GM19468 (cell line): ENCODE measurements around the gene OR2V1.
"Not testable (repeated sequence)": the region's sequence is repeated elsewhere in the genome, so short reads cannot be mapped to it uniquely, and the experiment has no call there.

Experiments
- ATAC-seq: cut with Tn5 transposase; IDR thresholded peaks from one replicate; pipeline ENCODE4 v1.9.1; 2021; ENCODE audit warnings: mild to moderate bottlenecking, moderate library complexity, moderate number of reproducible peaks; ENCODE audit not compliant: unreplicated experiment; ENCODE audit errors: extremely low read depth

OR2V1 gene

GRCh38 chr5:181160755-181161533 lies 30.0 kb upstream of the OR2V1 start:
- not testable (repeated sequence) for ATAC-seq

GRCh38 chr5:181160152-181160754 lies 29.3 kb upstream of the OR2V1 start:
- ATAC-seq = no peak

GRCh38 chr5:181159286-181160151 lies 28.6 kb upstream of the OR2V1 start:
- peak; percentile 61 for ATAC-seq

- no peak for ATAC-seq
Observed at GRCh38 chr5:181158869-181159268, 27.9 kb upstream of the OR2V1 start.

- ATAC-seq = no peak
Observed at GRCh38 chr5:181156758-181157157, 25.8 kb upstream of the OR2V1 start.

- no peak for ATAC-seq
Observed at GRCh38 chr5:181153814-181154213, 22.8 kb upstream of the OR2V1 start.

- no peak for ATAC-seq
Observed at GRCh38 chr5:181152406-181152805, 21.4 kb upstream of the OR2V1 start.

GRCh38 chr5:181151146-181151545 lies 20.2 kb upstream of the OR2V1 start:
- ATAC-seq = no peak

- ATAC-seq = no peak
Observed at GRCh38 chr5:181149806-181150733, 19.1 kb upstream of the OR2V1 start.

- ATAC-seq = no peak
Observed at GRCh38 chr5:181149355-181149754, 18.4 kb upstream of the OR2V1 start.

GRCh38 chr5:181146927-181147636 lies 16.1 kb upstream of the OR2V1 start, which contains the start of gene OR2V2:
Gene OR2V2, plus strand, starts transcription at chr5:181147586. Its CDS starts 7,357 bp downstream, at chr5:181154943.
- ATAC-seq = not testable (repeated sequence)

- ATAC-seq = no peak
Observed at GRCh38 chr5:181145133-181145532, 14.2 kb upstream of the OR2V1 start.

GRCh38 chr5:181142054-181142453 lies 11.1 kb upstream of the OR2V1 start:
- no peak for ATAC-seq

- no peak for ATAC-seq
Observed at GRCh38 chr5:181140766-181141165, 9.8 kb upstream of the OR2V1 start.

- ATAC-seq = no peak
Observed at GRCh38 chr5:181138258-181138657, 7.3 kb upstream of the OR2V1 start.

GRCh38 chr5:181136361-181136955 lies 5.5 kb upstream of the OR2V1 start:
- no peak for ATAC-seq

GRCh38 chr5:181134259-181134658 lies 3.3 kb upstream of the OR2V1 start:
- no peak for ATAC-seq

GRCh38 chr5:181133610-181134231 lies 2.8 kb upstream of the OR2V1 start:
- no peak for ATAC-seq
